Lower lobe of right lung (tissue), 2 donors: ENCODE results near the gene DRC1. TPM values are rescaled to one million over a fixed set of nuclear protein-coding genes. Genes with fewer than 3 reads are reported as not detected.

Experiments used
- ATAC-seq, 2 donors: fragments of 200-7000 bp; cut with Tn5 transposase; one replicate each; pipeline ENCODE4 v1.9.1; 2020 to 2022; ENCODE audit warnings: mild to moderate bottlenecking in 2 of 2, moderate library complexity in 2 of 2
- DNase-seq: peaks from one replicate; pipeline ENCODE4 v3.0.0-alpha.2; 2020
- H3K27ac ChIP-seq: fragments of 200-600 bp; one replicate; pipeline ENCODE4 v1.8.0; 2022
- H3K27me3 ChIP-seq: fragments of 200-600 bp; one replicate; pipeline ENCODE4 v1.8.0; 2022; ENCODE audit warnings: low read depth
- H3K36me3 ChIP-seq: fragments of 200-600 bp; one replicate; pipeline ENCODE4 v1.8.0; 2022; ENCODE audit warnings: mild to moderate bottlenecking
- H3K4me1 ChIP-seq: fragments of 200-600 bp; one replicate; pipeline ENCODE4 v1.8.0; 2022
- H3K4me3 ChIP-seq: fragments of 200-600 bp; one replicate; pipeline ENCODE4 v1.8.0; 2022; ENCODE audit warnings: mild to moderate bottlenecking
- H3K9me3 ChIP-seq: fragments of 200-600 bp; one replicate; pipeline ENCODE4 v1.8.0; 2022
- intact Hi-C: fragments of 100-400 bp; cut with DNase I; formaldehyde crosslinking; loops from one replicate; pipeline ENCODE4 v1.11.0; 2022
- total RNA-seq: library from RNA; stranded (reverse); fragmentation: NEBNext Ultra II Directional; extraction: Animal tissue kit (Norgen Biotek cat#: 25700); gene quantifications from one replicate; pipeline ENCODE4 v1.2.1, GENCODE V29; 2021
- TF ChIP-seq, protein P1 (sequence below): fragments of 200-600 bp; IDR thresholded peaks from one replicate; pipeline ENCODE4 v1.8.0; 2022; ENCODE audit warnings: antibody characterized with exemption, mild to moderate bottlenecking
- donor health status: DM: no; HTN: yes; CAD: no; lungs with severe emphysema.

The DRC1 gene
- total RNA-seq, 1 donor from 2014 or later = 6.8 TPM

- no peaks in the 10 kb centered on the region for H3K27me3 ChIP-seq
- no peaks in the 10 kb centered on the region for H3K9me3 ChIP-seq
- TF ChIP-seq, protein P1, sequence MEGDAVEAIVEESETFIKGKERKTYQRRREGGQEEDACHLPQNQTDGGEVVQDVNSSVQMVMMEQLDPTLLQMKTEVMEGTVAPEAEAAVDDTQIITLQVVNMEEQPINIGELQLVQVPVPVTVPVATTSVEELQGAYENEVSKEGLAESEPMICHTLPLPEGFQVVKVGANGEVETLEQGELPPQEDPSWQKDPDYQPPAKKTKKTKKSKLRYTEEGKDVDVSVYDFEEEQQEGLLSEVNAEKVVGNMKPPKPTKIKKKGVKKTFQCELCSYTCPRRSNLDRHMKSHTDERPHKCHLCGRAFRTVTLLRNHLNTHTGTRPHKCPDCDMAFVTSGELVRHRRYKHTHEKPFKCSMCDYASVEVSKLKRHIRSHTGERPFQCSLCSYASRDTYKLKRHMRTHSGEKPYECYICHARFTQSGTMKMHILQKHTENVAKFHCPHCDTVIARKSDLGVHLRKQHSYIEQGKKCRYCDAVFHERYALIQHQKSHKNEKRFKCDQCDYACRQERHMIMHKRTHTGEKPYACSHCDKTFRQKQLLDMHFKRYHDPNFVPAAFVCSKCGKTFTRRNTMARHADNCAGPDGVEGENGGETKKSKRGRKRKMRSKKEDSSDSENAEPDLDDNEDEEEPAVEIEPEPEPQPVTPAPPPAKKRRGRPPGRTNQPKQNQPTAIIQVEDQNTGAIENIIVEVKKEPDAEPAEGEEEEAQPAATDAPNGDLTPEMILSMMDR = no peak
- H3K27ac ChIP-seq = no peak overlapping the region
- no peaks in the 10 kb centered on the region for H3K4me1 ChIP-seq
- no peak for DNase-seq
- no peak for ATAC-seq
- intact Hi-C loops = no loop called here
- peaks cover 46% of the 10 kb centered on the region for H3K36me3 ChIP-seq
- H3K4me3 ChIP-seq = no peak overlapping the region
Measured at GRCh38 chr2:26384597-26384996, 17.1 kb upstream of the DRC1 start.

DNA sequence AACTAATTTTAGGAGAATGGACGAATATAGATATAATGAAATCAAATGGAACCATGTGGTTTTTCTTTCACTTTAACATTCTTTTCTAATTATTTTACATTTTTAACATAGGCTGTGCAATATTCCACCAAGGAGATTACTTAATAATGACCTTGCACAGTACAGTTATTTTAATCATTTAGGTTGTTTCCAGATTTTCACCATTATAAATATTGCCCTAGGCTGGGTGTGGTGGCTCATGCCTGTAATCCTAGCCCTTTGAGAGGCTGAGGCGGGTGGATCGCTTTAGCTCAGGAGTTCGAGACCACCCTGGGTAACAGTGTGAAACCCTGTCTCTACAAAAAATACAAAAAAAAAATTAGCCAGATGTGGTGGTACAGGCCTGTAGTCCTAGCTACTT, 14.5 kb upstream of the DRC1 start:
- H3K27ac ChIP-seq = no peak overlapping the region
- H3K27me3 ChIP-seq = no peaks in the 10 kb centered on the region
- H3K4me3 ChIP-seq = no peak overlapping the region
- H3K9me3 ChIP-seq = no peaks in the 10 kb centered on the region
- DNase-seq (no peak), ATAC-seq (no peak)
- peaks cover 59% of the 10 kb centered on the region for H3K36me3 ChIP-seq
- H3K4me1 ChIP-seq = no peaks in the 10 kb centered on the region
- intact Hi-C loops = no loop called here
- TF ChIP-seq, protein P1 = no peak

- peaks cover 11% of the 10 kb centered on the region for H3K36me3 ChIP-seq
Measured at GRCh38 chr2:26394694-26395093, 7.0 kb upstream of the DRC1 start.

DNA sequence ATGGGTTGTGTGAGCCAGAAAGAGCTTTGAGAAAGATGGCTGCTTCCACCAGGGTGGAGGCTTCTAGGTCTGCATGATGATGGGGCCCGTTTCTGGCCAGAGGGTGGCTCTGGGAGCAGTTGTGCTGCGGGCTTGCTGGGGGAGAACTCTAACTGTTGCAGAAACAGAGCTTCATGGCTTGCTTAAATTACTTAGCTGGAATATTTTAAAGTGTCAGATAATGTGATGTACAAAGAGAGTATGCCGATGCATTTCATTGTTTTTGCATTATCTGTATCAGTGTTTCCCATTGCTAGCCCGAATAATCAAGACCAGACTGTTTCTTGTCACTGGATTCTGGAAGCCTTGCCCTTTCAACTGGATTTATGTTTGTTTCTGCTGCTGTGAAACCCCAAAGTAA, 6.3 kb upstream of the DRC1 start:
- ATAC-seq (no peak), DNase-seq (no peak)
- intact Hi-C loops = no loop called here
- H3K36me3 ChIP-seq = peaks cover 4% of the 10 kb centered on the region
- no peak overlapping the region for H3K27ac ChIP-seq
- TF ChIP-seq, protein P1 = no peak
- H3K4me1 ChIP-seq = no peaks in the 10 kb centered on the region
- no peaks in the 10 kb centered on the region for H3K27me3 ChIP-seq
- H3K9me3 ChIP-seq = no peaks in the 10 kb centered on the region
- H3K4me3 ChIP-seq = no peak overlapping the region

More at GRCh38 chr2:26394694-26395093, 7.0 kb upstream of the DRC1 start:
- TF ChIP-seq, protein P1 = no peak
- Histone ChIP-seq H3K4me1 (no peaks in the 10 kb centered on the region), H3K9me3 (no peaks in the 10 kb centered on the region), H3K27ac (no peak overlapping the region), H3K4me3 (no peak overlapping the region), H3K27me3 (no peaks in the 10 kb centered on the region)
- no peak for ATAC-seq
- intact Hi-C loops = no loop called here
- DNase-seq = no peak

GRCh38 chr2:26396734-26397298, 4.9 kb upstream of the DRC1 start:
- no peak overlapping the region for H3K4me3 ChIP-seq
- H3K9me3 ChIP-seq = no peaks in the 10 kb centered on the region
- intact Hi-C loops = no loop called here
- TF ChIP-seq, protein P1 = no peak
- H3K36me3 ChIP-seq = no peaks in the 10 kb centered on the region
- ATAC-seq = no peak
- peaks cover 4% of the 10 kb centered on the region for H3K27me3 ChIP-seq
- peaks cover 3% of the 10 kb centered on the region for H3K4me1 ChIP-seq
- DNase-seq = no peak
- no peak overlapping the region for H3K27ac ChIP-seq
